B cell (primary cell): ENCODE measurements around the gene TCEA3. TPM values are rescaled to one million over a fixed set of nuclear protein-coding genes. Genes with fewer than 3 reads are reported as not detected.
A peak's percentile ranks its signal among the peaks of the same experiment; 100 is the strongest.

Experiments used
- ATAC-seq: fragments of 200-7000 bp; cut with Tn5 transposase; one replicate; pipeline ENCODE4 v1.10.0; 2021; ENCODE audit warnings: low read depth, mild to moderate bottlenecking, moderate number of reproducible peaks, moderate library complexity
- CTCF ChIA-PET: fragments of 350-600 bp; sonication (Branson Sonifier 250); formaldehyde crosslinking; loops from one replicate; lab custom pipeline; 2021; ENCODE audit warnings: antibody characterized with exemption, inconsistent platforms; lab: Charles Lee
- POLR2A ChIA-PET: fragments of 350-600 bp; sonication (Branson Sonifier 250); formaldehyde crosslinking; loops from one replicate; lab custom pipeline; 2021; ENCODE audit warnings: antibody characterized with exemption; lab: Charles Lee
- DNase-seq: peaks from one replicate; pipeline ENCODE4 v3.0.0; 2013
- H2AFZ ChIP-seq: 2 replicates; pipeline ENCODE4 v1.6.1; 2012; ENCODE audit warnings: mild to moderate bottlenecking, low read depth, low read length; ENCODE audit not compliant: insufficient read depth, poor library complexity, severe bottlenecking
- H3K27ac ChIP-seq, 2 donors: 1 replicate in 1 of 2; 2 replicates in 1 of 2; pipeline ENCODE4 v1.5.1; 2012 to 2013; ENCODE audit warnings: low read length in 2 of 2, mild to moderate bottlenecking in 2 of 2, moderate library complexity in 1 of 2
- H3K27me3 ChIP-seq, 4 experiments: fragments of 200-600 bp in 1 of 4; sonication (generic) in 1 of 4; replicated peaks in 1 of 4; 1 replicate in 2 of 4; 2 replicates in 2 of 4; pipeline versions ENCODE4 v1.6.1 to v1.7.0; 2013 to 2016; ENCODE audit warnings: low read length in 3 of 4, mild to moderate bottlenecking in 2 of 4, mixed read lengths in 1 of 4, moderate library complexity in 1 of 4; ENCODE audit not compliant: insufficient read depth in 4 of 4, control insufficient read depth in 3 of 4; ENCODE audit errors: control extremely low read depth in 1 of 4
- H3K36me3 ChIP-seq, 2 experiments: replicated peaks in 1 of 2; 1 replicate in 1 of 2; 2 replicates in 1 of 2; pipeline versions ENCODE4 v1.6.1 to v1.7.1; 2013; ENCODE audit warnings: low read length in 1 of 2; ENCODE audit not compliant: insufficient read depth in 2 of 2, control insufficient read depth in 1 of 2; ENCODE audit errors: control extremely low read depth in 1 of 2, extremely low read depth in 1 of 2
- H3K4me1 ChIP-seq, 2 donors: fragments of 200-600 bp in 1 of 2; sonication (generic) in 1 of 2; 1 replicate in 1 of 2; 2 replicates in 1 of 2; pipeline versions ENCODE4 v1.5.1 to v1.6.1; 2013 to 2017; ENCODE audit warnings: low read length in 2 of 2; ENCODE audit not compliant: control insufficient read depth in 2 of 2, insufficient read depth in 2 of 2
- H3K4me2 ChIP-seq: replicated peaks from 2 replicates; pipeline ENCODE3; 2012; ENCODE audit warnings: mild to moderate bottlenecking, low read depth, low read length; ENCODE audit not compliant: poor library complexity, severe bottlenecking
- H3K4me3 ChIP-seq, 5 experiments: fragments of 200-600 bp in 1 of 5; sonication (generic) in 1 of 5; 1 replicate in 3 of 5; 2 replicates in 2 of 5; pipeline versions ENCODE4 v1.5.1 to v1.7.0; 2011 to 2016; ENCODE audit warnings: low read length in 4 of 5, mild to moderate bottlenecking in 4 of 5, low read depth in 2 of 5, control low read depth in 1 of 5, moderate library complexity in 1 of 5; ENCODE audit not compliant: insufficient read depth in 1 of 5; ENCODE audit errors: control extremely low read depth in 1 of 5, extremely low read depth in 1 of 5
- H3K79me2 ChIP-seq: fragments of 200-600 bp; sonication (generic); one replicate; pipeline ENCODE4 v1.6.0; 2016; ENCODE audit warnings: low read length; ENCODE audit not compliant: control insufficient read depth, insufficient read depth
- H3K9ac ChIP-seq: fragments of 200-600 bp; sonication (generic); 2 replicates; pipeline ENCODE4 v1.6.1; 2017; ENCODE audit warnings: mild to moderate bottlenecking, low read length, moderate library complexity
- H3K9me3 ChIP-seq, 3 donors: one replicate each; pipeline versions ENCODE4 v1.6.1 to v1.7.1; 2013; ENCODE audit warnings: low read length in 2 of 3; ENCODE audit not compliant: control insufficient read depth in 2 of 3, insufficient read depth in 1 of 3; ENCODE audit errors: control extremely low read depth in 1 of 3
- H4K20me1 ChIP-seq: 2 replicates; pipeline ENCODE4 v1.6.0; 2012; ENCODE audit warnings: mild to moderate bottlenecking, low read length; ENCODE audit not compliant: insufficient read depth, control insufficient read depth, poor library complexity, severe bottlenecking
- H3K27ac Mint-ChIP-seq: one replicate; pipeline ENCODE4 v1.8.0; 2021; ENCODE audit warnings: mixed read lengths
- H3K27me3 Mint-ChIP-seq: one replicate; pipeline ENCODE4 v1.8.0; 2021; ENCODE audit warnings: mixed read lengths
- H3K4me1 Mint-ChIP-seq: one replicate; pipeline ENCODE4 v1.8.0; 2021; ENCODE audit warnings: mixed read lengths
- H3K4me3 Mint-ChIP-seq: one replicate; pipeline ENCODE4 v1.8.0; 2021; ENCODE audit warnings: mixed read lengths
- H3K9me3 Mint-ChIP-seq: one replicate; pipeline ENCODE4 v1.8.0; 2022; ENCODE audit warnings: mixed read lengths; ENCODE audit not compliant: insufficient read depth
- EZH2 ChIP-seq: IDR thresholded peaks from 2 replicates; pipeline ENCODE4 v1.6.1; 2012; ENCODE audit warnings: borderline replicate concordance, low read depth, mild to moderate bottlenecking, moderate library complexity, low read length; ENCODE audit not compliant: insufficient read depth, poor library complexity, severe bottlenecking
- WGBS: methylation state at CpG from one replicate; pipeline ENCODE4 v1.1.5; 2013; ENCODE audit warnings: missing lambda C conversion rate; ENCODE audit not compliant: insufficient coverage; 5-methylcytosine and 5-hydroxymethylcytosine counted together
- intact Hi-C: fragments of 100-400 bp; cut with micrococcal nuclease; formaldehyde crosslinking; loops from one replicate; pipeline ENCODE4 v1.10.0; 2022
- polyA plus RNA-seq: library from polyadenylated mRNA; depleted of rRNA; stranded (reverse); fragments of >200 nt; gene quantifications from 2 replicates; pipeline ENCODE4 v1.2.3, GENCODE V29; 2012
- total RNA-seq, 2 donors: library from RNA; stranded (reverse); fragments of 120-200 nt in 1 of 2; gene quantifications; 1 replicate in 1 of 2; 2 replicates in 1 of 2; pipeline versions ENCODE4 v1.2.3 to v1.2.4, GENCODE V29; 2013 to 2022
- TF ChIP-seq, protein P1 (sequence below): fragments of 200-600 bp; IDR thresholded peaks from one replicate; pipeline ENCODE4 v1.8.0; 2022; ENCODE audit warnings: antibody characterized with exemption, mild to moderate bottlenecking

The TCEA3 gene
- total and polyA plus RNA-seq, 2 donors (not counting 1 experiment from before 2014, with no cell fraction given), result 0.22 TPM; not detected in 1

GRCh38 chr1:23367791-23368561 is 56.6 kb downstream of the TCEA3 start:
- peaks cover under 1 to 14% (median 10%) of the 10 kb centered on the region in 3 donors for H3K9me3 ChIP-seq
- Mint-ChIP-seq H3K4me3 (peak overlapping the region; percentile 98), H3K4me1 (peaks cover 33% of the 10 kb centered on the region), H3K27me3 (no peaks in the 10 kb centered on the region), H3K9me3 (no peaks in the 10 kb centered on the region), H3K27ac (peak overlapping the region; percentile 99)
- H3K4me2 ChIP-seq, result peak overlapping the region; percentile 91
- H3K27me3 ChIP-seq, result no peaks in the 10 kb centered on the region
- ChIA-PET CTCF (interaction anchor here (0.8 to 1.7 kb wide), 3 partner anchors 23 to 287 kb away, joined by 3 to 12 read pairs (median 3); partner anchors contain the start of gene HNRNPR), POLR2A (interaction anchor here (0.6 to 2.2 kb wide), 6 partner anchors 23 to 612 kb away, joined by 3 to 53 read pairs (median 4); partner anchors contain the start of genes HNRNPR, RPL11 and SRSF10)
- H3K79me2 ChIP-seq, result peaks cover 16% of the 10 kb centered on the region
- DNase-seq (peak; percentile 98), ATAC-seq (peak; percentile 87)
- H2AFZ ChIP-seq, result peak overlapping the region; percentile 100
- H4K20me1 ChIP-seq, result no peaks in the 10 kb centered on the region
- whole genome bisulfite sequencing, result 2% methylated on average over 40 of the region's 41 CpGs
- H3K4me3 ChIP-seq, result peak overlapping the region; percentile 93 to 100 (median 97)
- peaks cover 0 to 1% of the 10 kb centered on the region in 2 experiments for H3K36me3 ChIP-seq
- intact Hi-C loops, result loop anchor here (1.0 to 5.0 kb wide), 6 partner anchors 24 to 432 kb away; partner anchors contain the start of genes ASAP3, E2F2, GALE and HNRNPR
- H3K4me1 ChIP-seq, result peaks cover 12 to 19% of the 10 kb centered on the region in 2 donors
- TF ChIP-seq, protein P1, sequence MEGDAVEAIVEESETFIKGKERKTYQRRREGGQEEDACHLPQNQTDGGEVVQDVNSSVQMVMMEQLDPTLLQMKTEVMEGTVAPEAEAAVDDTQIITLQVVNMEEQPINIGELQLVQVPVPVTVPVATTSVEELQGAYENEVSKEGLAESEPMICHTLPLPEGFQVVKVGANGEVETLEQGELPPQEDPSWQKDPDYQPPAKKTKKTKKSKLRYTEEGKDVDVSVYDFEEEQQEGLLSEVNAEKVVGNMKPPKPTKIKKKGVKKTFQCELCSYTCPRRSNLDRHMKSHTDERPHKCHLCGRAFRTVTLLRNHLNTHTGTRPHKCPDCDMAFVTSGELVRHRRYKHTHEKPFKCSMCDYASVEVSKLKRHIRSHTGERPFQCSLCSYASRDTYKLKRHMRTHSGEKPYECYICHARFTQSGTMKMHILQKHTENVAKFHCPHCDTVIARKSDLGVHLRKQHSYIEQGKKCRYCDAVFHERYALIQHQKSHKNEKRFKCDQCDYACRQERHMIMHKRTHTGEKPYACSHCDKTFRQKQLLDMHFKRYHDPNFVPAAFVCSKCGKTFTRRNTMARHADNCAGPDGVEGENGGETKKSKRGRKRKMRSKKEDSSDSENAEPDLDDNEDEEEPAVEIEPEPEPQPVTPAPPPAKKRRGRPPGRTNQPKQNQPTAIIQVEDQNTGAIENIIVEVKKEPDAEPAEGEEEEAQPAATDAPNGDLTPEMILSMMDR, result no peak
- TF ChIP-seq EZH2, result no peak
- H3K27ac ChIP-seq, result peak overlapping the region; percentile 81 to 85
- peak overlapping the region; percentile 89 for H3K9ac ChIP-seq
